Activated CD4-positive, CD25-positive, alpha-beta regulatory T cell treated with anti-CD3 and anti-CD28 coated beads, Interleukin-2, amount 50 U/mL, for 16 hours (primary cell): ENCODE measurements around the gene GTF2A1L.
"Not testable (repeated sequence)": the region's sequence is repeated elsewhere in the genome, so short reads cannot be mapped to it uniquely, and the experiment has no call there.

Experiments
- DNase-seq: peaks from one replicate; pipeline ENCODE4 v3.0.0-alpha.2; 2020; ENCODE audit warnings: low read depth, low spot score

The GTF2A1L gene

GRCh38 chr2:48699348-48699930 is 81.8 kb downstream of the GTF2A1L start:
- DNase-seq = no peak

- DNase-seq = not testable (repeated sequence)
Observed at GRCh38 chr2:48703621-48704020, 86.0 kb downstream of the GTF2A1L start.

- no peak for DNase-seq
Observed at GRCh38 chr2:48707466-48707865, 89.8 kb downstream of the GTF2A1L start.

- DNase-seq = no peak
Observed at GRCh38 chr2:48709096-48710034, 91.7 kb downstream of the GTF2A1L start.

DNA sequence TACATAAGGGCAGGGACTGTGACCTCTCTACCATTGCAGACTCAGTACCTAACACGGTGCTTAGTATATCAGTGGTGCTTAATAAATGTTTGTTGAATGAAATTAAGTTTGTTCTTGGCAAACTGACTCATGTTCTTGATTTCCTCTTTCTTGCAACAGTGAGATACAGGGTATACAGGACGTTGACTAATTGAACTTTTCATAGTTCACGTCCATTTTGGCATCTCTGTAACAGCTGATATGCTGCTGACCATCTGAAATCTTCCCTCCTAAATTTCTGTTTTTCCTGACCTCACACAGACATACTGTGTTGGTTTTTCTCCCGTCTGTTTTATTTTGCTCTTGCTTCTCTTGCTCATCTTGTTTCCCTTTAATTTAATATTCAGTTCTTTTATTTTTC is 93.7 kb downstream of the GTF2A1L start:
- no peak for DNase-seq

DNA sequence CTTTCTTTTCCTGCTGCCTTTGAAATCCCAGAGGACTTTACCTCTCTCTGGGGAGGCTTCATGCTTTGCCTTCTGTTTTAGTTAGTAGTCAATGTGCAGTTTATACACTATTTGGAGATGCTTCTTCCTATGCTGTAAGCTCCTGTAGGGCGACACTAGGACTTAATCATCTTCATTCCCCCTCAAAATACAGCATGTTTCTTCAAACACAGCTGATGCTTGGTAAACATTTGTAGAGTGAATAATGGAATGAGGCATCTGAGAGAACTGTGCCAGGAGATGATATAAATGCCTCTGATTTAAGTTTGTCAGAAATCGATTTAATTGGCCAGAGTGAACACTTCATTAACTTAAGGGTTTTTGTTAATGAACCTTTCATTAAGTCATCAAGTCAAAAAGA is 94.5 kb downstream of the GTF2A1L start:
- no peak for DNase-seq

GRCh38 chr2:48713647-48714046 is 96.0 kb downstream of the GTF2A1L start:
- no peak for DNase-seq

DNA sequence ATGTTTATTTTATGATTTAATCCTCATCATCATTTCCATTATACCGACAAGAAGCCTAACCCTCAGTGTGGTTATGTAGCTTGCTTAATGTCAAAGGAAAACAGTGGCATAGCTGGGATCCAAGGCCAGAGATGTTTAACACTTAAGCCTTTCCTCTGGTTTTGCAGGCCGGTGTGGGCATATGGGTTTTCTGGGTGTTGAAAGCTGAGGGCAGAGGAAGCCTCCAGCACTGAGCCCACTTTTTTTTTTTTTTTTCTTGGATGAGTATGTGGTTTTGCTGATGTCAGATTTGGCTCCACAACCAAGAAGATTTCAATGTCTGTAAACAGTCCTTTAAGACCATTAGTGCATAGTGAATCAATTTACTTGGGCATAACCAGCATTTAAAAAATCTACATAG is 96.6 kb downstream of the GTF2A1L start:
- no peak for DNase-seq

GRCh38 chr2:48715042-48715899 is 97.6 kb downstream of the GTF2A1L start:
- DNase-seq = no peak

DNA sequence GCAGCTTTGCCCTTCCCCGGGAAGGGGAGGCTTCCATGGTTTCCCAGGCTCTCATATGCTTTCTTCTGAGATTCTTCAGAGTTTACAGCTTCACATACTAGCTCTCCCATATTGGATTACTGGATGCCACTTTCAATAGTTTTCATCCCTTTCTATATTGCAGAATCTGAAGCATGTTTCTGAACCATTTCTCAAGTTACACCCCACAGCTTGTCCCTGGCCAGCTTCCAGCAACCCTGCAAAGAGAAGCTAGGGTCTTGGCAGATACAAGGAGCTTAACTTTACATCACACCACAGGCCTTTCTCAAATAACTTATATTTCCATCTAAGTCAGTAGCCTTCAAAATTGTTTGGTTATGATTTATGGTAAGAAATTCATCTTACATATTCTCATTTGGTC is 98.3 kb downstream of the GTF2A1L start:
- DNase-seq = no peak

- DNase-seq = no peak
Observed at GRCh38 chr2:48717846-48718245, 100.2 kb downstream of the GTF2A1L start.

DNA sequence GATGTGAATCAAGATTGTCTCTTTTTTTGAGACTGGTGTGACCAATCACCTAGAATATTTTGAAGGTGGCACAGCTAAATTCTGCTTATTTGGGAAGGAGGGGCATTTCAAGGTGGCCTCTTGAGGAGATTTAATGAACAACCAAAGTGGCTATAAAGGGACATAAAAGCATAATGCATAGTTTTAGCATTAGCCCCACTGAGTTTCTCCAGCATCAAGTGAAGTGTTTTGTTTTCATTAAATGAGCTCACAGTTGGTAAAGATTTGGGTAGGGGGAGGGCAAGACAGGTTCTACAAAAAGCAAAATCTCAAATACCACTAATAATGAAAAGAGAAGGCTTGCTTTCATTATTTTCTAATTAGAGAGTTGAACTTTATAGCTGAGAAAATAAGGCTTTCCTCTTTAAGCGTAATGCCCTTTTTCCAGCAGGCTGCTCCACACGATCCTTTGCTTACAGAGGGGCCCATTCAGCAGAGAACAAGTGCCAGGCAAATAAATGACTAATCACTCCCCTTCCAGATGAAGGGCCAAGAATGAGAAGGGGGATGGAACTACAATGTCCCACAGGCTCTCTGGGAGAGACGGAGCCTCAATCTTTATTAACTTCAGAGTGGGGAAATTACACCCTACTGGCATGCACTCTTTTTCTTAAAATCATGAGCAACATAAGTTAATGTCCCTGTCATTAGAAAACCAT is 102.0 kb downstream of the GTF2A1L start:
- no peak for DNase-seq

DNA sequence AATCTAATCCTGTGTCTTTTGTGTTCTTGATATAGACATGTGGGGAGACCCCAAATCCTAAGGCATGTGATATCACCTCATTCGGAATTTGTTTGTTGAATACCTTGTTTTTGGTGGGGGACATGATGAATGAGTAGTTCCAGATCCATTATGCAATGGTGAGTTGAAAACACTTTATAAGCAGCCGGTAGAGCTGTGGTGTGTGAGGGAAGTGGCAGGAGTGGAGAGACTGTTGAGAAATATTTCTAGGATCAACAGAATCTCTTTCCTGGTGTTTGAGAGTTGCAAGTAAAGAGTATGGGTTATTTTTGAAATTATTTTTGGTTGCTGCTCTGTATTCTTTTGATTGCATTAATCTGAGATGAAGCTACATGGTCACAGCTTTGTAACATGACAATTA is 103.5 kb downstream of the GTF2A1L start:
- DNase-seq = no peak

- no peak for DNase-seq
Observed at GRCh38 chr2:48722391-48722790, 104.7 kb downstream of the GTF2A1L start.

DNA sequence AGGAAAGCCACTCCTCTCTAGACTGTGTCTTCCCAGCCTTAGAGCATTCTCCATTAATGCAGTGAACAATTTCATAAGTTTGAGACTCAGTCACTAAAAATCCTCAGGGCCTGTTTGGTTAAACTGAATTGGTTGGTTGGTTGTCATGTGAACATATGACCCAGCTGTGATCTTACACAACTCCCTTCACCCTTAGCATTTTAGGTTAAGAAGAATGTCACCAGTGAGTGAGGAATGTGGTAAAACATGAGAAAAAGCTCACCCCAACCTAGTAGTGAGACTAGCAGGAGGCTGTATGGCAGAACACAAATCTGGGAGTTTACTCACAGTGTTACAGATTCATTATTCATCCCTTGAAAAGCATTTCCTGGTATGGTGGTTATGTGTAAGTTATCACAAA is 105.5 kb downstream of the GTF2A1L start:
- no peak for DNase-seq

GRCh38 chr2:48724278-48724677 is 106.6 kb downstream of the GTF2A1L start:
- DNase-seq = no peak

- DNase-seq = no peak
Observed at GRCh38 chr2:48725696-48726494, 108.2 kb downstream of the GTF2A1L start.

DNA sequence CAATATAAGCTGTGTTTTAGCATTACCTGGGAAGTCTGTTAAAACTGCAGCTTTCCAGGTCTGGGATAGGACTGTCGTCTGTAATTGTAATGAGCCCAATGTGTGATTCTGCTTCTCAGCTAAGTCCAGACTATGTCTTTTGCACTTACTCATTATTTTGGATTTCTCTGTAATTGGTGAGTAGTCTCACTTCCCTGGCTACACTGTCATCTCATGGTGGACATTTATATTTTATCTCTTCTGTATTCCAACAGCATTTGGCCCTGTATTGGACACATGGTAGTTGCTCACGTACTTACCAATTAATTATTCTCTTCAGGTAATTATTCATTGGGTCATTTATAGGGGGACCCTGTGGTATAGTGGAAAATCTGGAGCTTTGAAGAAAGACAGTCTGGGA is 109.9 kb downstream of the GTF2A1L start:
- DNase-seq = no peak

- DNase-seq = no peak
Observed at GRCh38 chr2:48728295-48728694, 110.6 kb downstream of the GTF2A1L start.

GRCh38 chr2:48728840-48729239 is 111.2 kb downstream of the GTF2A1L start:
- DNase-seq = no peak
